HEK293T (cell line): Measurements from ENCODE around the gene SPTLC2.
"Not testable (repeated sequence)": the region's sequence is repeated elsewhere in the genome, so short reads cannot be mapped to it uniquely, and the experiment has no call there.

Source experiments
- BHLHE40 ChIP-seq: fragments of 450-650 bp; IDR thresholded peaks from 2 replicates; pipeline ENCODE4 v1.6.1; 2016; ENCODE audit warnings: mild to moderate bottlenecking, moderate library complexity, borderline replicate concordance
- CTBP1 ChIP-seq: fragments of 450-650 bp; IDR thresholded peaks from 2 replicates; pipeline ENCODE4 v1.6.1; 2016; ENCODE audit warnings: borderline replicate concordance
- FOXK2 ChIP-seq: fragments of 450-650 bp; IDR thresholded peaks from 2 replicates; pipeline ENCODE4 v1.6.1; 2016; ENCODE audit warnings: mild to moderate bottlenecking
- FOXM1 ChIP-seq: fragments of 450-650 bp; IDR thresholded peaks from 2 replicates; pipeline ENCODE4 v1.6.1; 2017; ENCODE audit warnings: mild to moderate bottlenecking, borderline replicate concordance
- HDGF ChIP-seq: fragments of 450-650 bp; IDR thresholded peaks from 2 replicates; pipeline ENCODE4 v1.6.1; 2017; ENCODE audit warnings: antibody characterized with exemption, borderline replicate concordance
- SP1 ChIP-seq: fragments of 450-650 bp; IDR thresholded peaks from 2 replicates; pipeline ENCODE4 v1.6.1; 2017
- TARDBP ChIP-seq: fragments of 450-650 bp; IDR thresholded peaks from 2 replicates; pipeline ENCODE4 v1.6.1; 2016
- ZNF384 ChIP-seq: fragments of 450-650 bp; IDR thresholded peaks from 2 replicates; pipeline ENCODE4 v1.6.1; 2016

DNA sequence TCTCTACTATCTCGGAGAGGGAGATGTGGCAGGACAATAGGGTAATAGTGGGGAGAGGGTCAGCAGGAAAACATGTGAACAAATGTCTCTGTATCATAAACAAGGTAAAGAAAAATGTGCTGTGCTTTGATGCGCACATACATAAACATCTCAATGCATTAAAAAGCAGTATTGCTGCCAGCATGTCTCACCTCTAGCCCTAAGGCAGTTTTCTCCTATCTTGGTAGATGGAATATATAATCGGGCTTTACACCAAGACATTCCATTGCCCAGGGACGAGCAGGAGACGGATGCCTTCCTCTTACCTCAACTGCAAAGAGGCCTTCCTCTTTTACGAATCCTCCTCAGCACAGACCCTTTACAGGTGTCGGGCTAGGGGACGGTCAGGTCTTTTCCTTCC, 19.0 kb upstream of the SPTLC2 start:
- not testable (repeated sequence) for TF ChIP-seq ZNF384, HDGF, CTBP1, FOXK2, BHLHE40, TARDBP, SP1, FOXM1
